ENCODE measurements around the gene ACSF2. TPM values are rescaled to one million over a fixed set of nuclear protein-coding genes. Genes with fewer than 3 reads are reported as not detected.

Gene ACSF2
- total and polyA plus RNA-seq, 2 donors from 2014 or later = 44.4 to 404 TPM

- intact Hi-C loops (cut with DNase I) = no loop called here
- no peaks in the 10 kb centered on the region for H3K27me3 ChIP-seq (ENCODE audit: control insufficient read depth, insufficient read depth, low read length)
- H3K36me3 ChIP-seq (ENCODE audit: control insufficient read depth in 2 of 3, insufficient read depth in 3 of 3, low read length in 3 of 3) = no peaks in the 10 kb centered on the region
- FAIRE-seq = no peak
- H3K9ac ChIP-seq (ENCODE audit: low read length in 3 of 3) = no peak overlapping the region
- no peaks in the 10 kb centered on the region for H3K4me1 ChIP-seq (ENCODE audit: control insufficient read depth in 2 of 3, insufficient read depth in 2 of 3, low read depth in 1 of 3, low read length in 3 of 3)
- no peak overlapping the region for H3K27ac ChIP-seq (ENCODE audit: low read depth in 2 of 2, low read length in 2 of 2)
- H3K4me3 ChIP-seq (ENCODE audit: low read length in 3 of 3) = no peak overlapping the region
- H3K9me3 ChIP-seq (ENCODE audit: control insufficient read depth in 2 of 3, insufficient read depth in 1 of 3, low read length in 3 of 3) = no peaks in the 10 kb centered on the region
- no peak for DNase-seq
- TF ChIP-seq CTCF (IDR thresholded peaks at IDR 0.05; ENCODE audit: borderline replicate concordance, extremely low read depth, insufficient read depth) = no peak
Observed at GRCh38 chr17:50520483-50520882, 94.5 kb downstream of the ACSF2 start.

- DNase-seq = no peak
- TF ChIP-seq CTCF (IDR thresholded peaks at IDR 0.05; ENCODE audit: borderline replicate concordance, extremely low read depth, insufficient read depth) = no peak
- Histone ChIP-seq H3K9me3 (ENCODE audit: control insufficient read depth in 2 of 3, insufficient read depth in 1 of 3, low read length in 3 of 3) (no peaks in the 10 kb centered on the region), H3K27ac (ENCODE audit: low read depth in 2 of 2, low read length in 2 of 2) (no peak overlapping the region), H3K27me3 (ENCODE audit: control insufficient read depth, insufficient read depth, low read length) (no peaks in the 10 kb centered on the region), H3K4me3 (ENCODE audit: low read length in 3 of 3) (no peak overlapping the region), H3K9ac (ENCODE audit: low read length in 3 of 3) (no peak overlapping the region), H3K4me1 (ENCODE audit: control insufficient read depth in 2 of 3, insufficient read depth in 2 of 3, low read depth in 1 of 3, low read length in 3 of 3) (no peaks in the 10 kb centered on the region), H3K36me3 (ENCODE audit: control insufficient read depth in 2 of 3, insufficient read depth in 3 of 3, low read length in 3 of 3) (no peaks in the 10 kb centered on the region)
- intact Hi-C loops (cut with DNase I) = no loop called here
- no peak for FAIRE-seq
Observed at GRCh38 chr17:50521514-50521913, 95.5 kb downstream of the ACSF2 start.

- Histone ChIP-seq H3K4me3 (ENCODE audit: low read length in 3 of 3) (no peak overlapping the region), H3K4me1 (ENCODE audit: control insufficient read depth in 2 of 3, insufficient read depth in 2 of 3, low read depth in 1 of 3, low read length in 3 of 3) (no peaks in the 10 kb centered on the region), H3K27me3 (ENCODE audit: control insufficient read depth, insufficient read depth, low read length) (no peaks in the 10 kb centered on the region), H3K9me3 (ENCODE audit: control insufficient read depth in 2 of 3, insufficient read depth in 1 of 3, low read length in 3 of 3) (no peaks in the 10 kb centered on the region), H3K27ac (ENCODE audit: low read depth in 2 of 2, low read length in 2 of 2) (no peak overlapping the region), H3K36me3 (ENCODE audit: control insufficient read depth in 2 of 3, insufficient read depth in 3 of 3, low read length in 3 of 3) (no peaks in the 10 kb centered on the region), H3K9ac (ENCODE audit: low read length in 3 of 3) (no peak overlapping the region)
- DNase-seq (no peak), FAIRE-seq (no peak)
- TF ChIP-seq CTCF (IDR thresholded peaks at IDR 0.05; ENCODE audit: borderline replicate concordance, extremely low read depth, insufficient read depth) = no peak
- intact Hi-C loops (cut with DNase I) = no loop called here
Observed at GRCh38 chr17:50522766-50523165, 96.7 kb downstream of the ACSF2 start.

- intact Hi-C loops (cut with DNase I) = no loop called here
- no peak overlapping the region for H3K27ac ChIP-seq (ENCODE audit: low read depth in 2 of 2, low read length in 2 of 2)
- H3K36me3 ChIP-seq (ENCODE audit: control insufficient read depth in 2 of 3, insufficient read depth in 3 of 3, low read length in 3 of 3) = no peaks in the 10 kb centered on the region
- H3K9me3 ChIP-seq (ENCODE audit: control insufficient read depth in 2 of 3, insufficient read depth in 1 of 3, low read length in 3 of 3) = no peaks in the 10 kb centered on the region
- peak in 1 of 5 donors; percentile 56 for DNase-seq
- H3K4me3 ChIP-seq (ENCODE audit: low read length in 3 of 3) = no peak overlapping the region
- TF ChIP-seq CTCF (IDR thresholded peaks at IDR 0.05; ENCODE audit: borderline replicate concordance, extremely low read depth, insufficient read depth) = no peak
- no peaks in the 10 kb centered on the region for H3K4me1 ChIP-seq (ENCODE audit: control insufficient read depth in 2 of 3, insufficient read depth in 2 of 3, low read depth in 1 of 3, low read length in 3 of 3)
- H3K27me3 ChIP-seq (ENCODE audit: control insufficient read depth, insufficient read depth, low read length) = no peaks in the 10 kb centered on the region
- H3K9ac ChIP-seq (ENCODE audit: low read length in 3 of 3) = no peak overlapping the region
- no peak for FAIRE-seq
Observed at GRCh38 chr17:50523208-50523607, 97.2 kb downstream of the ACSF2 start.

Measured in kidney (tissue), 14 donors.